ENCODE data around the gene YWHAQ.
"Not testable (repeated sequence)": the region's sequence is repeated elsewhere in the genome, so short reads cannot be mapped to it uniquely, and the experiment has no call there.

Gene YWHAQ

GRCh38 chr2:9552219-9553178 lies 78.3 kb downstream of the YWHAQ start:
- no peak for DNase-seq (ENCODE audit: low read depth)

DNA sequence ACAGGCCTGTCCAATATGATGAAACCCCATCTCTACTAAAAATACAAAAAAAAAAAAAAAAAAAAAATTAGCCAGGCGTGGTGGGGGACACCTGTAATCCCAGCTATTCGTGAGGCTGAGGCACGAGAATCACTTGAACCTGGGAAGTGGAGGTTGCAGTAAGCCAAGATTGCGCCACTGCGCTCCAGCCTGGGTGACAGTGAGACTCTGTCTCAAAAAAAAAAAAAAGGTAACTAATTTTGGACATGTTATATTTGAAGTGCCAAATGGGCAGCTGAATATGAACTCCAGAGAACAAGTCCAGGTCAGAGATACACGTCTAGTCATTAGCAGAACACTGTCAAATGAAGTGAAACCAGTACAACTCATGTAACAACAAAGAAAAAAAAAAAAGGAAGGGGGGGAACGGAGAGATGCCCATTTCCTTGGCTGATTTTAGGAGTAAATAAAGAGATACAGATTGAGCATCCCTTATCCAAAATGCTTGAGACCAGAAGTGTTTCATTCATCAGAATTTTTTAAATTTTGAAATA lies 79.9 kb downstream of the YWHAQ start:
- not testable (repeated sequence) for DNase-seq (ENCODE audit: low read depth)

GRCh38 chr2:9549420-9549819 lies 81.4 kb downstream of the YWHAQ start:
- no peak for DNase-seq (ENCODE audit: low read depth)

- DNase-seq (ENCODE audit: low read depth), result no peak
These were observed 82.3 kb downstream of the YWHAQ start for GRCh38 chr2:9548506-9548905.

DNA sequence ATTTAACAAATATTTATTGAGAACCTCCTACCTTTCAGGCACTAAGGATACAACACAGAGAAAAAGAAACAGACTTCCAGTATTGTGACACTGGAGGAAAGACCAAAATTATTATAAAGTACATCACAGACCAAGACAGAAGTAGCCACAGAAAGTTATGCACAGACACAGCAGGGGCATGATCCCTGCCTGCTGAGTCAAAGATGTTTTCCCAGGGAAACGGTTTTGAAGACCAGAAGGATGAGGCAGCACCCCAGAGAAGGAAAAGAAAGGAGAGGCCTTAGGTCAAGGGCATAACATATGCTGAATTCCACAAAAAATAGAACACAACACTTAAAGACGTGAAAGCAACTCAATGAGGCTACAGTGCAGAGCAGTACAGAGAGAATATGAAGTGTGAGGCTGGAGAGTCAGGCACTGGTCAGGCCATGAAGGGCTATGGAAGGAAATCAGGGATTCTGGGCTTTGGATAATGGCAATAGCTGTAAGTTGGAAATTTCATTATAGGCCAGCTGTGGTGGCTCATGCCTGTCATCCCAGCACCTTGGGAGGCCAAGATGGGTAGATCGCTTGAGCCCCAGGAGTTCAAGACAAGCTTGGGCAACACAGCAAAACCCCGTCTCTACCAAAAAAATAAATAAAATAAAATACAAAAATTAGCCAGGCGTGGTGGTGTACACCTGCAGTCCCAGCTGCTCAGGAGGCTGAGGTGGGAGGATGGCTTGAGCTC lies 83.4 kb downstream of the YWHAQ start:
- DNase-seq (ENCODE audit: low read depth), result no peak

- DNase-seq (ENCODE audit: low read depth), result no peak
These were observed 85.3 kb downstream of the YWHAQ start for GRCh38 chr2:9545502-9545901.

DNA sequence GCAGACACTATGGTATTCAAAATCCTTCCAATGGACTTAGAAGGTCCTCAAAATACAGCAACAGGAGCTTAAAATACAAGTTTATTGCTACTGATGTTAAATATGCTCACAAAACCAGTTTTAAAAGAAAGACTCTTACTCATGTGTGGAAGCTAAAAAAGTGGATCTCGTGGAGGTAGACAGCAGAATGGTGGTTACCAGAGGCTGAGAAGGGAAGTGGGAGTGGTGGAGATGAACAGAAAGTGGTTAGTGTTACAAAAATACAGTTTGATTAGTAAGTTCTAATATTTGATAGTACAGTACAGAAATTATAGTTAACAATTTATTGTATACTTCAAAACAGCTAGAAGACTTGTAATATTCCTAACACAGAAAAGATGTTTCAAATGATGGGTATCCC lies 87.2 kb downstream of the YWHAQ start:
- DNase-seq (ENCODE audit: low read depth), result no peak

- no peak for DNase-seq (ENCODE audit: low read depth)
These were observed 91.3 kb downstream of the YWHAQ start for GRCh38 chr2:9539531-9539930.

- DNase-seq (ENCODE audit: low read depth), result no peak
These were observed 92.7 kb downstream of the YWHAQ start for GRCh38 chr2:9538000-9538507.

DNA sequence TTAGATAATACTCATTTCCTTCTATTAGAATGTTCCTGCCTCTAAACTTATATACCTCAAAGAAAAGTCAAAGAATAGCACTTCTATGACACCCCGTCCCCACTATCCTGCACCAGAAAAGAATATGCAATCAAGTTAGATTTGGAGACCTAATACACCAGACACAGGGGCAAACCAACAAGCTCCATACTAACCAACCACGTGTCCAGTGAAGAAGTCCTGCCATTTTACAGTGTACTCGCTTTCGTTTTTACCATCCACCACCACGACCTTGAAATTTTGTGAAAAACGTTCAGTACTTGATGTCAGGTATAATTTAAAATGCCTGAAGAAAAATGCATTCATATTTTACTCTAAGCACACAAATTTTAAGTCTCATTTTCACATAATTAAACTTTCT lies 94.3 kb downstream of the YWHAQ start:
- no peak for DNase-seq (ENCODE audit: low read depth)

GRCh38 chr2:9535177-9535576 lies 95.6 kb downstream of the YWHAQ start:
- no peak for DNase-seq (ENCODE audit: low read depth)
